HL-60/S4 (cell line): ENCODE measurements around the gene KRT26.
"Not testable (repeated sequence)": the region's sequence is repeated elsewhere in the genome, so short reads cannot be mapped to it uniquely, and the experiment has no call there.

Experiments used
- in situ Hi-C: fragments of 300-500 bp; cut with MboI; formaldehyde crosslinking; loops from 2 replicates; pipeline ENCODE4 v1.14.3; 2022; ENCODE audit warnings: low sequenced_read_pairs

KRT26 gene, protein sequence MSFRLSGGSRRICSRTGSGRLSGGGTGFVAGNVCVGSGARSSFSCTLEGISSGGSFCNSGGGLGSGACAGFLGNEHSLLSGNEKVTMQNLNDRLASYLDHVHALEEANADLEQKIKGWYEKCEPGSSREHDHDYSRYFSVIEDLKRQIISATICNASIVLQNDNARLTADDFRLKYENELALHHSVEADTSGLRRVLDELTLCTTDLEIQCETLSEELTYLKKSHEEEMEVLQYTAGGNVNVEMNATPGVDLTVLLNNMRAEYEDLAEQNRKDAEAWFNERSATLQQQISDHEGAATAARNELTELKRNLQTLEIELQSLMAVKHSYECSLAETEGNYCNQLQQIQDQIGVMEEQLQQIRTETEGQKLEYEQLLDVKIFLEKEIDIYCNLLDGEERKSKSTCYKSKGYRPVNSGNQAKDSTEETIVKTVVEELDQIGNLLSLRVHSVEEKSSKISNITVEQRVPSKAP

DNA sequence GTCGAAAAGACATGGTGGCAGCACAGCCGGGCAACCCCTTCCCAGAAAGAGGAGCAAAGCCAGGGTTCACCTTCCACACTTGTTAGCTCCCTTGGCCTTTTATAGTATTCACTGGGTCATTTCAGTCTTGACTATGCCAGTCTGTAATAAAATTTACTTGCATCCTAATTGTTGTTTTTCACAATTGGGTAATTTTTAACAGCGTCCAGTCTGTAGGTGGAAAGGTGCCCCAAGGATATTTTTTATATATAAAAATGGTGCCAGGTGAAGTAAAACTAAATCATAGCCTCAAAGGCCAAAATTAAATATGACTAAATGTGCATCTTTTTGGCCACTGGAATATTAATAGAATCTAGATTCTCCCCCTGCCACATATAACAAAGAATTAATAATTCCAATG is at the start of gene KRT26:
KRT26 (minus strand) TSS at position 101 of the 400 bp plus-strand sequence; CDS start at position 13, 88 bp downstream.
- in situ Hi-C loops, result no loop called here

DNA sequence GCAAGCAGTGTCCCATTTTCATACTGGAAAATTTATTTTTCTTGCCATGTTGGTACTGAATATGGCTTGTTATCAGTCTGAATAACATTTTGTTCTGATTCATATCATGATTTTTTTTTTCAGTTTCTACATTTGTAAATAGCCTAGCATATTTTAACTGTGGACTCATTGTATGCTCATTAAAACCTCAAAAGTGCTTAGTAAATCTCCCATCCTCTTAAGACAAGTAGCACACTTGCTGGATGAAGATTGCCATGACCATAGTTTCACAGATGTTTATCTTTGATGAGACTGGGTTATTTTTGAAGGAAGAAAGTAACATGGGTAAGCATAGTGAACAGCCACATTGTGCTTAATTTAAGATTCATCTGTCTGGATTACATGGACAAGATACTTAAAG is 49.5 kb upstream of the KRT26 start:
- in situ Hi-C loops, result no loop called here

DNA sequence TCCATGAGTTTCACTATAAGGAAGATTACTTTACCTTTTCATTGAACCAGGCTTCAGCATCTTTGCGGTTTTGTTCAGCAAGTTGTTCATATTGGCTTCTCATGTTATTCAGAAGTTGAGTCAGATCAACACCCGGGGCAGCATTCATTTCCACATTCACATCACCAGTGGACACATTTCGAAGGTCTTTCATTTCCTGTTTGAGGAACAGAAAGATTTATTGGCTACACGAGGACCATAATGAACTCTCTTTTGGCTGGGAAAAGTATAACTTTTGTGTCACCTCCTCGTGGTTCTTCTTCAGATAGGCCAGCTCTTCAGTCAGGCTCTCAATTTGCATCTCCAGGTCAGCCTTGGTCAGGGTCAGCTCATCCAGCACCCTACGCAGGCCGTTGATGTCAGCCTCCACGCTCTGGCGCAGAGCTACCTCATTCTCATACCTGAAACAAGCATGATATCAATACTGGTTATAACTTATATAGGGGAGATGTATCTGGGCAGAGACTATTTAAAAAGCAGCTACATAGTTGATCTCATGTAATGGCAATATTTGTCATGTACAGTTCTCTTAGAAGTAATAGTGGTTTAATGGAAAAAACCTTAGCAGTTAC is 48.3 kb upstream of the KRT26 start:
- in situ Hi-C loops, result no loop called here

DNA sequence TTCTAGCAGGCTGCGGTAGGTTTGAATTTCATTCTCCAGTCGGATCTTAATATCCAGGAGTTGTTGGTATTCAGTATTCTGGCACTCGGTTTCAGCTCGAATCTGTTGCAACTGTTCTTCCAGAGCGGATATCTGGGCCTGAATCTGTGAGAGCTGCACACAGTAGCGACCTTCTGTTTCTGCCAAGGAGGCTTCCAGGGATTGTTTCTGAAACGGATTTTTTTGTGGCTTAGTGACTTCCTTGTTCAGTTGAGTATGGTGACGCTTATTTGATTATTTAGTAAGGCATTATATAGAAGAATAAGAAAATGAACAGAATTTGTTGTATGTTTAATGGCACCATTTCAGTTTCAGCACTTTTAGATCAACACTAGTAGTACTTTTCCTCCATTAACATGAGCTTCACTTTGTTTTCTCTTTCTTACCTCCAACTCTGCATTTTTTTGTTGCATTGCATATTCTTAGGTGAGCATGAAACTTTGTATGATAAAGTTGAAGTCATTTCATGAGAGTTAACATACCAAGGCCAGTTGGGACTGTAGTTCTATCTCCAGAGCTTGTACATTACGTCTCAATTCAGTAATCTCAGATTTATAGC is 47.6 kb upstream of the KRT26 start:
- in situ Hi-C loops, result no loop called here

DNA sequence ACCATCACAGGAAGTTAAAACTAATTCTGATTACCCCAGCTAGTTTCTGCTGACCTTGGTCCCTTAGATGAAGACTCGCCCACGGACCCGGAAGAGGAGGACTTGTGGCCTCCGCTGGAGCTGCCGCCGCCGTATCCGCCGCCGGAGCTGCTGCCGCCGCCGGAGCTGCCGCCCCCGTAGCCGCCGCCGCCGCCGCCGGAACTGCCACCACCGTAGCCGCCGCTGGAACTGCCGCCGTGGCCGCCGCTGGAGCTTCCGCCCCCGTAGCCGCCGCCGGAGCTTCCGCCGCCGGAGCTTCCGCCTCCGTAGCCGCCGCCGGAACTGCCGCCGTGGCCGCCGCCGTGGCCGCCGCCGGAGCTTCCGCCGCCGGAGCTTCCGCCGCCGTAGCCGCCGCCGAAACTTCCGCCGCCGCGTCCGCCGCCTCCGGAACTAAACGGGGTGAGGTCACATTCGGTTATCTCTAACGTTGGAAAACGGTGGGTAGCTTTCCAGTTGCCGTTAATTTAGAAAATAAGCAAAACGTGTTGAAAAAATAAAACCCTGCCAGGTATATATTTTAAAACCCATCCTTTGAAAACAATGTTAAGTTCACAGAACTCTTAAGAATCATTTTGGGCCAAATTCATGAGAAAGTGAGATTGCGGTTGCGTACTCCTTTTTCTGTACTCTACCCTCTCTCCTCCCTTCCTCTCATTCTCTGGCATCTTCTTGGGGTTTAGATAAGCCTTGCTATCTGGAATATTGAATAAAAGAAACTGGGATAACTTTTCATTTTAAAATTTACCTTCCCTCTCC is 46.9 kb upstream of the KRT26 start:
- in situ Hi-C loops, result no loop called here

DNA sequence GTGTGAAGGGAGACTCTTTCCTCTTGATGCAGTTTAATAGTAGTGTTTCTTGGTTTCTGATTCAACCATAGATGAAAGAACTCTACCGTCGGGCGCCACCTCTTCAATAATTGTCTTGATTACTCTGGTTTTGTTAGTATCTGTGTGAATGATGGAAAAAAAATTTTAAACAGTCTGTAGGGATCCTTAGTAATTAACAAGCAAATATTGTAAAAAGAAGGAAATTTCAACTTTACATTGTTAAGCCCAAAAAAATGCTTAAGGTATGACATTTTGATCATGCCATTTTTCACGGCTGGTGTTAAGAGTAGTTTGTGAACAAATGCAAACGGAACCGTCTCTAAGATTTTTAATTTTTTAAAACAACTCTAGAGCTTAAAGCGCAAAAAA is 46.3 kb upstream of the KRT26 start:
- in situ Hi-C loops, result no loop called here

DNA sequence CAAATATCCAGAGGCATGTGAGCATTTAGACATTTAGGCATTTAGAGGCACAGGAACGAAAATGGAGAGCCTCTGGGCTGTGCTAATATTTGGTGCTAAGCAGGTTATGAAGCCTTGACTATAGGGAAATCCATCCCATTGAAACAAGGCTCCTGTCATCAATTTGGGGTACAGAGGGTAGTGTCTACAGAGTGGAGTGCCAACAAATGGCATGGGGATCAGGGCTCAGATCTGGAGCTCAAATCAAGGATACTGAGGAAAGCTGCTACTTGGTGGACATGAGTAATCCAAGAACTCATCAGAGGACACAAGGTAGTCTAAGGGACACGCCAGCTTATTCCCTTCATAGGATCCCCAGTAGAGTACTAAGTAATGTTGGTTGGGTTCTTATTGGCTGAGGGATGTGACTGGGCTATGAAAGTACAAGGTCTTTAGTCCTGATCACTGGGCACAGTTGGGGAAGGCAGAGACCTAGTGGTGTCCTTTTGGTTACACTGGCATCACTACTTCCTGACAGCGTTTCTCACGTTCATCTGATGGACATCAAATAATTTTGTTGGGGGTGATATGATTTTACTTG is 45.2 kb upstream of the KRT26 start:
- in situ Hi-C loops, result no loop called here

DNA sequence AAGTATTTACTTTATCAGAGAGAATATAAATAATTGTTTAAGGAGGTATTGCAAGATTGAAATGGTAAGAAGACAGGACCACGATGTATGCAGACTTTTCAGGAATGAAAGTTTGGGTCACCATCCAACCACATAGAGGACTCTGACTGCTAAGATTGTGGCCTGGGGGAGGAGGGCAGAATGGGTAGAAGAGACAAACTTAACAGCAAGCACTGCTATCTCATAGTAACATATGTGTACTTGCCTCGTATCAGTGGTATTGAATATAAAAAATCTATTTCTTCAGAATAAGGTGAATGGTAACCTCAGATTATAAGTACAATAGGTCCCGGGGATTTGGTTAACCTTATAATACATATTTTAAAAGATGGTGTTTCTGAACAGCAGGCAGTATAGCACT is 44.6 kb upstream of the KRT26 start:
- in situ Hi-C loops, result no loop called here

DNA sequence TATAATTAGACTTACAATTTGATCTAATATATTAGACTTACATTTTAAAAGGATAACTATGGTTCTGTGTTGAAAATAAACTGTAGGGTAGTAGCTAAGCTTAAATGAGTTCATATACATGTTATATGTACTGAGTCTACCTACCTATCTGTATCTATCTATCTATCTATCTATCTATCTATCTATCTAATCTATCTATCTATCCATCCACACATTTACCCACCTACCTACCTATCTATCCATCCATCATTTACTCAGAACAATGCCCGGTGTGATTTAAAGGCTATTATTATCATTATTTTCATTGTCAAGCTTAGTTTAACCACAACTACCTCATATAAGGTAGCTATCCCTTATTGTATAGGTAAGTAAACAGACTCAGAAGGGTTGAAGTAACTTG is 43.4 kb upstream of the KRT26 start:
- in situ Hi-C loops, result no loop called here

DNA sequence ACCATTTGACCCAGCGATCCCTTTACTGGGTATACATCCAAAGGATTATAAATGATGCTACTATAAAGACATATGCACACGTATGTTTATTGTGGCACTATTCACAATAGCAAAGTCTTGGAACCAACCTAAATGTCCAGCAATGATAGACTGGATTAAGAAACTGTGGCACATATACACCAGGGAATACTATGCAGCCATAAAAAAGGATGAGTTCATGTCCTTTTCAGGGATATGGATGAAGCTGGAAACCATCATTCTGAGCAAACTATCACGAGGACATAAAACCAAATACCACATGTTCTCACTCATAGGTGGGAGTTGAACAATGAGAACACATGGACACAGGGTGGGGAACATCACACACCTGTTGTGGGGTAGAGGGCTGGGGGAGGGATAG is 42.7 kb upstream of the KRT26 start:
- in situ Hi-C loops, result not testable (repeated sequence)

DNA sequence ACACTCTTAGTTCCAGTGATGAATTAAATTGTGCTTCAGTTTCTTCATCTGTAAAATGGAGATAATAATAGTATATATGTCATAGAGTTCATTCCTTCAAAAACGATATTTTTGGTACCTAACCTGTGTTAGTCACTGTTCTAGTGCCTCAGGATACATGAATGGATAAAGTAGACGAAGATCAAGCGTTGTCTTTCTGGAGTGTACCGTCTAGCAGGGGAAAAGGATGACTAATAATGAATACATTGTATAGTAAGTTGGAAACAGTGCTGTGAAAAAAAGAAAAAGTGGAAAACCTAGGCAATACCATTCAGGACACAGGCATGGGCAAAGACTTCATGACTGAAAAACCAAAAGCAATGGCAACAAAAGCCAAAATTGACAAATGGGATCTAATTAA is 41.8 kb upstream of the KRT26 start:
- in situ Hi-C loops, result no loop called here

DNA sequence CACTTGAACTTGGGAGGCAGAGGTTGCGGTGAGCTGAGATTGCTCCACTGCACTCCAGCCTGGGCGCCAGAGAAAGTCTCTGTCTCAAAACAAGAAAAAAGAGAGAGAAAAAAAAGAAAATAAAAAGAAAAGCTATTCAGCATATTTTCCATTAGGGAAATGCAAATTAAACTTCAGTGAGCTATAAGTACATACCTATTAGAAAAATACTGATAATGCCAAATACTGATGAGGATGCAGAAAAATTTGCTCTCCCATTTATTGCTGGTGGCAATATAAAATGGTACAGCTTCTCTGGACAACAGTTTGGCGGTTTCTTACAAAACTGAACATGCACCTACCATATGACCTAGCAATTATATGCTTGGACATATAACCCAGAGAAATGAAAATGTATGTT is 40.6 kb upstream of the KRT26 start:
- in situ Hi-C loops, result no loop called here

DNA sequence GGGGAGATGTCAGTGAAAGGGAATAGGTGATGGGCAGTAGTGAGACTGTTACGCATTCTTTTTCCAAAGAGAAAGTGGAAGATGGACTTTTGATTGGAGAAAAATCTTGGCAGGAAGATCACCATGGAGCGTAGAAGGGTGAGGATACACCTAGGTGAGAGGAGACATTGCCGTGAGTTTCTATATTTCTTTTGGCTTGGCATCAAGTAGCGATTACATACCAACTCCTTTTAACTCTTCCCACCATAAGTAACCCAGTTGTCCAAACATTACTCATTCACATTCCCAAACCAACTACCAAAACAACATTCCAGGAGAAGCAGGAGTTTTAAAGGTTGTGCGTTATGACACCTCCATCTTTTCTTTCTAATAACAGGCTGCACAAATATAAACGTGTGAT is 38.5 kb upstream of the KRT26 start:
- in situ Hi-C loops, result no loop called here

DNA sequence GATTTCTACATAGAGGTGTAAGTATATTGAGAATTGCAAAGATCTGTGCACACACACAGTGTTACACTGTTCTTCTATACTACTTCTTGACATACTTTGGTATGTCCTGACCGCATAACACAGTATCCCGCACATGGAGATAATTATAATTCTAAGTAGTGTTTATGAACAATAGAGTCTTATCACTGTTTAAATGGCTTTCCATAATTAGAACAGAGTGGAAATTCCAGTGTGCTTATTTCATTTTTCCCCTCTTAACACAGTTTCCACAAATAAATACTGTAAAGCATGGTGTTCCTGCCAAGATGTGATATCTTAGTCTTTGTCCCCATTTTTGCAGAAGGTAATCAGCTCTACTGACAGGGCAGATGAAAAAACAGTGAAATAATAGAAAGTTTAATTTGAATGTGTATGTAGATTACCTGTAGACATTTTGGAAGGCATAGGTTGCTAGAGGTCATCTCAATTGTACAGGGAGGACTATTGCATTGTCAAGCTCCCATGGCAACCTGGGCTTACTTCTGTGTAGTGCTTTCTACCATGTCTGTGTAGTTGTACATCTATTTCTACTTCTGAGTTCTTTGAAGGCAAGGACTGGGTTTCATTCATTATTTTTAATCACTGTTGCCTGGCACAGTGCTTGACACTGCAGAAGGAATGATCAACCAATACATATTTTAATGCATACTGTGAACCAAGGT is 37.9 kb upstream of the KRT26 start:
- in situ Hi-C loops, result no loop called here

DNA sequence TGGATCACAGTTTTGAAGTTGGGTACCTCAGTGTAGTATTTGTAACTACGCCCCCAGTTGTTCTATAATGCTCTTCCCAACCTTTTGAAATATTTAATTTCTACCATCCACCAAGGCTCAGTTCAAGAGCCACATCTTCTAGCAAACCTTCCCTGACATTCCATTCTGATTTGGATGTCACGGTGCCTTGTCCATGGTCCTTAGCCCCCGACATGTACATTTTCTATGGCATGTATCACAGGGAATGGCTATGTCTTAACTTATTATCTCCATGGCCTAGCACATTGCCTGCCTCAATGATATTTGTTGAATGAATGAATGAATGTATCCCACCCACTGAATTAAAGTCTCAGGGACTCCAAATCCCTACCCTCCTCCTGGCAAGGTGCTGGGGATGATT is 34.1 kb upstream of the KRT26 start:
- in situ Hi-C loops, result no loop called here

DNA sequence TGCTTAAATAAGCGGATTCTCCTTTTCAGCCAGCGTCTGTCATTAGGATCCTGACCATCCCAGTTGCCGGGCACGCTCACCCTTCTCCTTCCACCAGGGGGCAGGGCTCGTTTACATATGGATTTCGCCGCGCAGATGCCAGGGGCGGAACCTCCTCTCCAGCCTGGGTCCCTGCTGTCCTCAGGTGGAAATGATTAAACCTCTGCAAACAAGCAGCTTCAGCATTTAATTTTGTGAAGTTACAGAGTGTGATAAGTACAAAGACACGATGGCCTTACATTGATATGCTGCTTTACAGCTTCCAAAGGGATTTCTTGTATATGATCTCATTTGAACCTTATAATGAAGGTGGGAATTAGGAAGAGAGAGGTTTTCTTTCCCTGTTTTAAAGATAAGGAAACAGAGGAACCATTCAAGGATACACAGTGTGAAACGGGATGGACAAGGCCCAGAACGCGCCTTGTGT is 31.6 kb upstream of the KRT26 start:
- in situ Hi-C loops, result no loop called here

DNA sequence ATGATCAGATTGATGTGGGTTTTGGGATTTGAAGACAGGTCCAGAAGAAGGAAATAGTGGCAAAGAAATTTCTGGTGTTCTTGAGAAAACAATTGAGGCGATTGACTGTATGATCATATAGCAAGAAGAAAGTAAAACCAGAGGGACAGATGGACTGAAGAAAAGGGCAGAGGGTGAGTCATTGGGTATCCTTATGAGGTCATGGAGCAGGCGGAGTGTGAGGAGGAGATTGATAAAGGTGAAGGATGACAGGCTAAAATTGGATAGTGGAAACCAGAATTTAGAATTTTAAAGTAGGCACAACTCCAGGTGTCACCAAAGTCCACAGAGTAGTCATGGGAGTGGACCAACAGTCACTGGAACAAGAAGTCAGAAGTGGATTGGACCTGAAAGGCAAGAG is 29.2 kb upstream of the KRT26 start:
- in situ Hi-C loops, result no loop called here

DNA sequence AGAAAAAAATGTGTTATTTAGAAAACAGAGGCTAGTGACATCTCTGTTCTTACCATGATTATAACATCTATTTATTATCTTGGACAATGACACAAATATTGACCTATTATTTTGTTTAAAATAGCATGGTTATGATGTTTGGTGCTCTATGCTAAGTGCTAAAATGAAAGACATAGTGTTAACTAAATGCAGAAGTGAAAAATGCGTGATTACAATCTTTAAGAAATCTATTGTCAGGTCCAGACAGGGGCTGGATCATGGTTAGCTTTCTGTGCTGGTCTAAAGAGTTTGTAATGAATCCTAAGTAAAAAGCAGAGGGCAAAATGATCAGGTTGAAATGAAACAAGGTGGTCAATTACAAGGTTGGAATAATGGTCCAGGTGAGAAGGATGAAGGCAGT is 28.4 kb upstream of the KRT26 start:
- in situ Hi-C loops, result no loop called here

DNA sequence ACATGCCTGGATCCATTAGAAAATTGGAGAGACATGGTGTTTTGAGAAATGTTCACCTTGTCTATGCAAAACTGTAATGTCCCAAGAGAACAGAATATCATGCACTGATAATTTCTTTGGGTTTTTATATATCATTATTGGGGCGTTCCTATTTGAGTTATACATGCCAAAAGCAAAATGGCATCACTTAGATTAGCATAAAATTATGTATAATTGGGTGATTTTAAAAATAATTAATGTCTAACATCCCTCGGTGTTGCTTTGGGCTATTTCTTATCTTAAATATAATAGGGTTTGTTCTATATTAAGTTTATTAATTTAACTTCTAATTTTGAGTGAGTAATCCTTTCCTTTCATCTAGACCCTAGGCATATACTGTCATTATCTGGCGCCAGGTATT is 27.9 kb upstream of the KRT26 start, which contains the start of gene KRT28:
KRT28 (minus strand) TSS at position 101 of the 400 bp plus-strand sequence; CDS start at position 35, 66 bp downstream.
- in situ Hi-C loops, result no loop called here

DNA sequence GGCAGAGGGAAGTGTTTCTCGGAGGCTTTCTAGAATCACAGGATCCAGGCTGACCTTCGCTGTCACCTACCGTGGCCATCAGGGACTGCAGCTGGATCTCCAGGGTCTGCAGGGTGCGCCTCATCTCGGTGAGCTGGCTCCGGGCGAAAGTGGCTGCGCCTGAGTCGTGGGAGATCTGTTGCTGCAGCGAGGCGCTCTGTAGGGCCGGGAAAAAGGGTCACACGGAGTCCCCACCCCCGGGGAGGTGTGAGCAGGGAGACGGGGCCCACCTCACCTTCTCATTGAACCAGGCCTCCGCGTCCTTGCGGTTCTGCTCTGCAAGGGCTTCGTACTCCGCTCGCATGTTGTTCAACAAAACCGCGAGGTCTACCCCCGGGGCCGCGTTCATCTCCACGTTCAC is 24.8 kb upstream of the KRT26 start:
- in situ Hi-C loops, result no loop called here
